T-helper 2 cell treated with Interferon-gamma antibody and Interleukin-4, amounts not matched to agents 100 ng/mL and 5 ng/mL, for 36 hours (primary cell): ENCODE measurements around the gene TNFSF8. TPM values are rescaled to one million over a fixed set of nuclear protein-coding genes. Genes with fewer than 3 reads are reported as not detected.

Source experiments
- total RNA-seq: library from RNA; stranded (reverse); gene quantifications from 2 replicates; pipeline ENCODE4 v1.2.3, GENCODE V29; 2022

Gene TNFSF8
- total RNA-seq, 1 donor from 2014 or later, result 51.1 TPM

Other genes starting within 250 kb of the TNFSF8 start
- 0.30 TPM in 1 of 2 replicates, not detected in the other for gene TEX48, start 248.4 kb downstream of the TNFSF8 start, total RNA-seq
- gene TNFSF15, start 124.6 kb downstream of the TNFSF8 start, total RNA-seq, result 0.64 and 0.73 TPM in 2 replicates
- 0.14 TPM in 1 of 2 replicates, not detected in the other for gene TNC, start 187.6 kb upstream of the TNFSF8 start, total RNA-seq